Measurements from ENCODE around the gene MARK4. TPM values are rescaled to one million over a fixed set of nuclear protein-coding genes. Genes with fewer than 3 reads are reported as not detected.

MARK4 gene
- total RNA-seq, 1 experiment from 2014 or later, result 37.7 TPM

- Histone ChIP-seq H3K27ac (ENCODE audit: low read depth, low read length) (peak overlapping the region; percentile 59; the same call in 1 of the 2 replicates), H3K4me3 (replicated peaks in 1 of 2; ENCODE audit: low read depth in 1 of 2, low read length in 2 of 2) (peak overlapping the region; percentile 84 to 86), H3K36me3 (ENCODE audit: control insufficient read depth in 1 of 2, insufficient read depth in 2 of 2, low read length in 2 of 2) (no peaks in the 10 kb centered on the region), H3K79me2 (ENCODE audit: insufficient read depth, low read length) (peaks cover 38% of the 10 kb centered on the region), H3K27me3 (ENCODE audit: insufficient read depth, low read length) (no peaks in the 10 kb centered on the region), H2AFZ (ENCODE audit: low read depth, low read length, poor library complexity, severe bottlenecking) (no peak overlapping the region), H4K20me1 (ENCODE audit: insufficient read depth) (no peaks in the 10 kb centered on the region), H3K9me3 (ENCODE audit: control insufficient read depth in 1 of 2, insufficient read depth in 1 of 2, low read depth in 1 of 2, low read length in 2 of 2) (no peaks in the 10 kb centered on the region), H3K9ac (ENCODE audit: low read length) (peak overlapping the region; percentile 83), H3K4me2 (ENCODE audit: low read length) (peak overlapping the region; percentile 95), H3K9me2 (ENCODE audit: insufficient read depth) (no peaks in the 10 kb centered on the region), H3K4me1 (ENCODE audit: control insufficient read depth in 1 of 2, insufficient read depth in 2 of 2, low read length in 2 of 2) (peaks cover 13 to 31% of the 10 kb centered on the region in 2 experiments; a peak in 3 of 4 replicates)
- TF ChIP-seq ZFX (IDR thresholded peaks at IDR 0.05) (peak; percentile 17; the same call in 1 of the 2 replicates), SIN3A (IDR thresholded peaks at IDR 0.05; ENCODE audit: low read depth) (no peak), ZNF274 (IDR thresholded peaks at IDR 0.05; ENCODE audit: low read depth, low read length) (no peak), POLR2A (IDR thresholded peaks at IDR 0.05; ENCODE audit: borderline replicate concordance, extremely low read depth, insufficient read depth, insufficient read length) (no peak)
- ATAC-seq, result peak; percentile 41
- DNase-seq (ENCODE audit: low read depth, low spot score), result no peak
- intact Hi-C loops (cut with micrococcal nuclease), result no loop called here
- BruUV-seq (replicated peaks), result no TSS peak
- ChIA-PET POLR2A (no interaction called here), CTCF (no interaction called here), RAD21 (ENCODE audit: low non-redundant PET in 1 of 2, low total read pairs in 2 of 2, uncharacterized antibody in 2 of 2, unreplicated experiment in 2 of 2) (no interaction called here)
Observed at GRCh38 chr19:45251452-45252354, 632 bp downstream of the MARK4 start.

GRCh38 chr19:45253396-45254027, 2.4 kb downstream of the MARK4 start:
- peak overlapping the region; percentile 95; the same call in 1 of the 2 replicates for H3K4me2 ChIP-seq (ENCODE audit: low read length)
- H3K79me2 ChIP-seq (ENCODE audit: insufficient read depth, low read length), result peaks cover 38% of the 10 kb centered on the region
- no peak for DNase-seq (ENCODE audit: low read depth, low spot score)
- H3K4me1 ChIP-seq (ENCODE audit: control insufficient read depth in 1 of 2, insufficient read depth in 2 of 2, low read length in 2 of 2), result peaks cover 11 to 31% of the 10 kb centered on the region in 2 experiments; a peak in 3 of 4 replicates
- ChIA-PET RAD21 (ENCODE audit: low non-redundant PET in 1 of 2, low total read pairs in 2 of 2, uncharacterized antibody in 2 of 2, unreplicated experiment in 2 of 2) (no interaction called here), CTCF (no interaction called here), POLR2A (no interaction called here)
- no peak overlapping the region for H2AFZ ChIP-seq (ENCODE audit: low read depth, low read length, poor library complexity, severe bottlenecking)
- H3K4me3 ChIP-seq (replicated peaks in 1 of 2; ENCODE audit: low read depth in 1 of 2, low read length in 2 of 2), result no peak overlapping the region
- ATAC-seq, result no peak
- intact Hi-C loops (cut with micrococcal nuclease), result no loop called here
- no peak overlapping the region for H3K27ac ChIP-seq (ENCODE audit: low read depth, low read length)
- BruUV-seq (replicated peaks), result TSS peak; percentile 29
- H3K9me3 ChIP-seq (ENCODE audit: control insufficient read depth in 1 of 2, insufficient read depth in 1 of 2, low read depth in 1 of 2, low read length in 2 of 2), result no peaks in the 10 kb centered on the region
- H4K20me1 ChIP-seq (ENCODE audit: insufficient read depth), result no peaks in the 10 kb centered on the region
- no peaks in the 10 kb centered on the region for H3K36me3 ChIP-seq (ENCODE audit: control insufficient read depth in 1 of 2, insufficient read depth in 2 of 2, low read length in 2 of 2)
- H3K27me3 ChIP-seq (ENCODE audit: insufficient read depth, low read length), result no peaks in the 10 kb centered on the region
- no peaks in the 10 kb centered on the region for H3K9me2 ChIP-seq (ENCODE audit: insufficient read depth)
- H3K9ac ChIP-seq (ENCODE audit: low read length), result no peak overlapping the region
- TF ChIP-seq ZBTB33 (IDR thresholded peaks at IDR 0.05; ENCODE audit: extremely low read depth, insufficient replicate concordance, low read length), result no peak
- TF ChIP-seq POLR2AphosphoS5 (IDR thresholded peaks at IDR 0.05; ENCODE audit: low read depth, low read length), result no peak
- no peak for TF ChIP-seq CEBPB (IDR thresholded peaks at IDR 0.05; ENCODE audit: low read depth)
- no peak for TF ChIP-seq EZH2phosphoT487 (IDR thresholded peaks at IDR 0.05; ENCODE audit: borderline replicate concordance)
- TF ChIP-seq FOSL1 (IDR thresholded peaks at IDR 0.05; ENCODE audit: low read depth), result no peak
- TF ChIP-seq SIN3A (IDR thresholded peaks at IDR 0.05; ENCODE audit: low read depth), result no peak
- no peak for TF ChIP-seq EZH2 (IDR thresholded peaks at IDR 0.05)
- TF ChIP-seq, protein P1, sequence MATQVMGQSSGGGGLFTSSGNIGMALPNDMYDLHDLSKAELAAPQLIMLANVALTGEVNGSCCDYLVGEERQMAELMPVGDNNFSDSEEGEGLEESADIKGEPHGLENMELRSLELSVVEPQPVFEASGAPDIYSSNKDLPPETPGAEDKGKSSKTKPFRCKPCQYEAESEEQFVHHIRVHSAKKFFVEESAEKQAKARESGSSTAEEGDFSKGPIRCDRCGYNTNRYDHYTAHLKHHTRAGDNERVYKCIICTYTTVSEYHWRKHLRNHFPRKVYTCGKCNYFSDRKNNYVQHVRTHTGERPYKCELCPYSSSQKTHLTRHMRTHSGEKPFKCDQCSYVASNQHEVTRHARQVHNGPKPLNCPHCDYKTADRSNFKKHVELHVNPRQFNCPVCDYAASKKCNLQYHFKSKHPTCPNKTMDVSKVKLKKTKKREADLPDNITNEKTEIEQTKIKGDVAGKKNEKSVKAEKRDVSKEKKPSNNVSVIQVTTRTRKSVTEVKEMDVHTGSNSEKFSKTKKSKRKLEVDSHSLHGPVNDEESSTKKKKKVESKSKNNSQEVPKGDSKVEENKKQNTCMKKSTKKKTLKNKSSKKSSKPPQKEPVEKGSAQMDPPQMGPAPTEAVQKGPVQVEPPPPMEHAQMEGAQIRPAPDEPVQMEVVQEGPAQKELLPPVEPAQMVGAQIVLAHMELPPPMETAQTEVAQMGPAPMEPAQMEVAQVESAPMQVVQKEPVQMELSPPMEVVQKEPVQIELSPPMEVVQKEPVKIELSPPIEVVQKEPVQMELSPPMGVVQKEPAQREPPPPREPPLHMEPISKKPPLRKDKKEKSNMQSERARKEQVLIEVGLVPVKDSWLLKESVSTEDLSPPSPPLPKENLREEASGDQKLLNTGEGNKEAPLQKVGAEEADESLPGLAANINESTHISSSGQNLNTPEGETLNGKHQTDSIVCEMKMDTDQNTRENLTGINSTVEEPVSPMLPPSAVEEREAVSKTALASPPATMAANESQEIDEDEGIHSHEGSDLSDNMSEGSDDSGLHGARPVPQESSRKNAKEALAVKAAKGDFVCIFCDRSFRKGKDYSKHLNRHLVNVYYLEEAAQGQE (IDR thresholded peaks at IDR 0.05; ENCODE audit: low read depth), result no peak
- no peak for TF ChIP-seq ELF1 (IDR thresholded peaks at IDR 0.05; ENCODE audit: borderline replicate concordance, low read depth)
- no peak for TF ChIP-seq POLR2A (IDR thresholded peaks at IDR 0.05; ENCODE audit: borderline replicate concordance, extremely low read depth, insufficient read depth, insufficient read length)
- TF ChIP-seq ZFX (IDR thresholded peaks at IDR 0.05), result no peak
